GM18526 (cell line): ENCODE measurements around the gene GPC6.

Experiments used
- POLR2A ChIP-seq: IDR thresholded peaks from 3 replicates; pipeline ENCODE4 v1.6.1; 2011; ENCODE audit not compliant: insufficient read length; ENCODE audit errors: extremely low read depth

Gene GPC6

GRCh38 chr13:93740334-93740733 is 513.7 kb downstream of the GPC6 start:
- TF ChIP-seq POLR2A: no peak

DNA sequence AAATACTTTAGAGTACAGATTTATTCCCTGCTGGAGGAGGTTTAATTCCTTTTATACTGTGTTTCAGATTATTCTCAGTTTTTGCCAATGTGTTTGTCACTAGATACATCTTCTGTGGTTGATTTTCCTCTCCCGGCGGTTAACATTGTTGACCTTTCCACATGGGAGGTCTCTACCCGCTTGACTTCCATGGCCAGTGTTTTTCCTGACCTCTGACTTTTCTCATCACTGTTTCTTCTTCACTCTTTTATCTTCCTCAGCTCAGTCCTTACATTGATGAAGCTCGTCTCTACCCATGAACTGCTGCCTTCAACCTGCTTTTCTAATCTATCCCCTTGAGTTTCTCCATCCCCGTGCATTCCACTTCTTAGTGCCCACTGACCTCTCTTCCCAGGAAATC is 517.4 kb downstream of the GPC6 start:
- TF ChIP-seq POLR2A: no peak

DNA sequence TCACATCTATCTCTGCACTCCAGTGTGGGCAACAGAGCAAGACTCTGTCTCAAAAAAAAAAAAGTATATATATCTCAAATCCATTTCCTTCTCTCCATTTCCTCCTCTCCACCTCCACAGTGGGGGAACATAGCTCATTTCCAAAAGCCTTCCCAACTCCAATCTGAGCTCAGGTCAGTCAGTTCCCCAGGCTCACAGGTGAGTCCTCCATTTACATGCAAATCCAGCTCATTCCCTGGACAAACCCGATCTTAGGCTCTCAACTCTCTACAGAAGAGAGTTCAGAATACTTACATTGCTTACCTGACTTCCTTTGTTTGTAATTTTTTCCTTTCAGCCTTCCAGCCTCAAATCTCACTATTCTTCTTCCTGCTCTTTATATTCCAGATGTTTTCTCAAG is 518.3 kb downstream of the GPC6 start:
- no peak for TF ChIP-seq POLR2A

GRCh38 chr13:93745884-93746283 is 519.3 kb downstream of the GPC6 start:
- no peak for TF ChIP-seq POLR2A

DNA sequence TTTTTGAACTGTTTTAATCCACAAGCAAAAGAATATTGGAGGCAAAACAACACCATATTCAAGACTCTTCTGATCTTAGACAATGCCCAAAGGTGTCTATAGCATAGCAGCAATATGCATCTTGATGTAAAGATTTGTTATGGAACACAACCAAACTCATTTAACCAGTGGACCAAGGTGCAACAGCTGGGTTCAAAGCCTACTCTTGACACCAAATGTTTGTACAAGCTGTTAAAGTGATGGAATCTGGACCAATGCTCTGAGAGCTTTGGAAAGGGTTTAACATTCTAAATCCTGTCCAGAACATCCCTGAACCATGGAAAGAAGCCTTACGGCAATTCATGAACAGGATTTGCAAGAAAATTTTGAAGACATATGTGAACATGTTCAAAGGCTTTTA is 520.0 kb downstream of the GPC6 start:
- no peak for TF ChIP-seq POLR2A

GRCh38 chr13:93750676-93751075 is 524.1 kb downstream of the GPC6 start:
- no peak for TF ChIP-seq POLR2A

DNA sequence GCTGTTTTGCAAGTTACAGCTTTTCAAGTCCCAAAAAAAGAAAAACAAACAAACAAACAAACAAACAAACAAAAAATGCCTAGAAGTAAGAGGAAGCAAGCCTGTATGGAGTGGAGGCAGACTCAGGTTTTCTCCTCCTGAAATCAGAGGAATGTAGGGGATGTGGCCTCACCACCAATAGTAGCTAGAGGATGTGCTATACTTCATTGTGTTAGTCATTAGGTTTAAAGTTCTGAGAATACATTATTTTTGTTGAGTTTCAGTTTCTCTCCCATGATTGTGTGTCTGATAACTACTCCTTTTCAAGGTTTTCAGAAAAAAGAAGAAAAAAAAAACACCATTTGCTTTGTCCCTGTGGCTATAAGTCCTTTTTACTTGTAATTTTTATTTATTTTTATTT is 524.5 kb downstream of the GPC6 start:
- TF ChIP-seq POLR2A: no peak

DNA sequence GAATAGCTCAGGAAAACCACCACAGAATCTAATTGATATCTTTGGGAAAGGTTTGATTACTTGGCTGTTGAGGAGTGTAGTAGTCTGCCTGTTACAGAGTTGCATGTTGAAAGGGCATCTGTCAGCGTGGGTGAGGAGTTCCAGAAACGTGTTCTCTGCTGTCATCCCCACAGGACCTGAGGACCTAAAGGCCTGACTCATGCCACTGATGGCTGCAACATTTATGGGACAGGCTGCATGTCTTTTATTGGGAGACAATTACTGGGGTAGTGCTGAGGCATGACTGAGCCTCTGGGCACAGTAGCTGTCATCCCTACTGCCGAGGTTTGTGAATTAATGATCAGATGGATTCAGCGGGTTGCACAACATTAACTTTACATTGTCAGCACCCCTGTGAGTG is 525.9 kb downstream of the GPC6 start:
- no peak for TF ChIP-seq POLR2A

GRCh38 chr13:93753639-93754038 is 527.0 kb downstream of the GPC6 start:
- TF ChIP-seq POLR2A: no peak

DNA sequence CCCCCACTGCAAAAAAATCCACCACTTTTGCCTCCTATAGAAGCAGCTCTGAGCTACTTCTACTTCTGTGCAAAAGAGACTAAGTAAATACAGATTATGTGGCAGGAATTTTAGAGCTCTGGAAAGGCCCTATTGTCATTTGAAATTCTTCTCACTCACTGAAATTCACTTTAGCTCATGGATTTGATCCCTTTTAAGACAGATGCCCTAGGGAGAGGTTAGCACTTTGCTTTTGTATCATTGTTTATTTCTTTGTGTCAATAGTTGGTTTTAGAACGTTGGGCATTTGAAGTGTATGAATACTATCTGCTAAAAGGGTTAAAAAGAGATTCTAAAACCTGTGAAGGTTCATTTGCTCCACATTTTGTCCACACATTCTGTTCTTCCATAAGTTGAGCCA is 528.7 kb downstream of the GPC6 start:
- no peak for TF ChIP-seq POLR2A

- TF ChIP-seq POLR2A: no peak
These were observed 532.0 kb downstream of the GPC6 start for GRCh38 chr13:93758575-93758974.

DNA sequence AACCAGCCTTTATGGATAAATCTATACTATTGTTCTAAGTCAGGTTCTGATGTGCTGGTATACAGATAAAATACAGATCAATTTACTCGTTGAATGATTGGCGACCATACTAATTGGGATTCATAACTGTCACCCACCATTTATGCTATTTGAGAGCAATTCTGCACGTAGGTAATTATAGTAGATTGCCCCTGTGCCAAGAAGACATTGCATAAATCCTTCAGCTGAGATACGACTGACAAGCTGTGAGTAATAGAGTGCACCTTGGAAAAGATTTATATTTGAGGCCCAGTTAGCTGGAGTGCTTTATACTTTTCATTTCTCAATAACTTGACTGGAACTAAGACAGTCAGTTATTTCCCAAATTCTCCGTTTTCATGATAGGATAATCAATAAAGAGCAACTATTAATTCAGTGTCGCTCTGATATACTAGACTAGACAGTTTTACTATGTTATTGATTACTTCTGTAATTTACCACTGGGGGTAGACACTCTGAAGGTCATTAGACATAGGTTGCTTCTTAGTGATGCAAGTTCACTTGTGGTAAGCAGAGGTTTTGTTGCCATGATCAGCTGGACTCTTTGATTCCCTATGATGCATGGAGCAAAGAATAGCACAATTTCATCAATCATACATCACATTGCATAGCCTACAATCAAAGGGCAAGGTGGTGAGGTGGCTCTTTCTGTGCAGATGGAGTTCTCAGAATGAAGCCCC is 536.3 kb downstream of the GPC6 start:
- TF ChIP-seq POLR2A: no peak

DNA sequence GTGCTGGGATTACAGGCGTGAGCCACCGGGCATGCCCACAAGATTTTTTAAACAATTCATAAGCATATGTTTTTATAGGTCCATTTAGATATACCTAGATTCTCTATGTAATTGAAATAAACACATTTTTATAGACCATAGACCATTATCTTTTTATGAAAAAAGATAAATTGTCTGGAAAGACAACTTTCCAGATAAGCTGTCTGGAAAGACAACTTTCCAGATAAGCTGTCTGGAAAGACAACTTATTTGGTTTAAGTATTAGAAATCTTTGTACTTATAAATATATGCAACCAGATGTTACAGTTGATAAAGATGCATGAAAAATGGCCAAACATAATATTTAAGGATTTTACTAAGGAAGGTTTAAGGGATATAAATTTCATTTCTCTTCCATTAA is 538.5 kb downstream of the GPC6 start:
- no peak for TF ChIP-seq POLR2A

- no peak for TF ChIP-seq POLR2A
These were observed 539.2 kb downstream of the GPC6 start for GRCh38 chr13:93765811-93766210.

GRCh38 chr13:93766719-93767118 is 540.1 kb downstream of the GPC6 start:
- TF ChIP-seq POLR2A: no peak

DNA sequence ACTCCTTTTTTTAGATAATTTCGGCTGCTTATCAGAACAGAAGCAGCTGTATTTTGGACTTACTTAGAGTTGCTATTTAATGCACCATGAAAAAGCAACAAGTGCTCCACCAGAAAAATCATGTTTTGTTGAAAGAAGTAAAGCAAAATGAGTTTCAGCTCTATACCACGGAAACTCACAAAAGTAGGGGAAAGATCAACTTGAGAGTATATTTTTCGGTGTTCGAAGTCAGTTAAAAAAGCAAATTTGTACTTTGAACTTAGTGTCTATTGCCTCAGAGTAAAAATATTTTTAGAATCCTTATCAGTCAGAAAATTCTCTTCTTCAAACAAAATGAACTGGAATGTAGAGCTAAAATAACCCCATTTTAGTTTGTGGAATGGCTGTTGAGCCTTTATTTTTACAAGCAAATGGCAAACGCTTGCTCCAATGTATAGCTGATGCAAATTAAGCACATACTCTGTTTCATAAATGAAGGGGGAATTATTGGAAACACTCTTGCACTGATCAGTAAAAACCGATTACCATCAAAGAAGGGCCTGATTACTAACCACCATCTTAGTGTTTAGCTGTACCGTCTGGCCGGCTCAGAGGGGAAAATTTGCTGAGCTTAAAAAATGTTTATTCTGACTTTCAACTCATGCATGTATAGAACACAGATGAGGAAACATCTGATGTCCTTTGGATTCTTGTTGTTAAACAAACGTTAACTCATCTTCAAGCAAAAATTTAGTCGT is 540.7 kb downstream of the GPC6 start:
- TF ChIP-seq POLR2A: no peak

DNA sequence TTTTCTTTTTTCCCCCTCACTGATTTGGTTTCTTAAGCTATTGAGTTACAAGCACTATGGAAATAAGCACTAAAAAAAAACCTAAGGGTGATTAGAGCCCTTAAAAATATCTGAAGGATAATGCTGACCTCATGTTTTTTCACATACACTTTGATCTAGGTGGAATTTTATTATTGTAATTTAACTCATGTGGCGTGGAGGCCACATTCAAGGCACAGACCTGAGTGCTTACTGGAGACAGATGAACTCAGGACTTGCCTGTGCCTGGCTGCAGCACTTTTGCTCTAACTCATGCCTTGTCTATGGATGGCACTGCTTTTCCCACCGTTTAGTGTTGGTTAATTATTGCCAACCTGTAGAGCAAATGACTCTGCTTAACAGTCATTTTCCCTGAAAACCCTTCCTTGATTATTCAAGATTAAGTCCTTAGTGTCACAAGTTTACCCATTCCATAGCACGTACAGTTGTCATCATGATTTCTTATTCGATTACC is 541.4 kb downstream of the GPC6 start:
- no peak for TF ChIP-seq POLR2A

GRCh38 chr13:93769101-93769500 is 542.5 kb downstream of the GPC6 start:
- TF ChIP-seq POLR2A: no peak
